Ammon's horn (tissue), 1 donor: ENCODE results near the gene EDRF1.

Experiments used
- DNase-seq: peaks from one replicate; pipeline ENCODE4 v3.0.0-alpha.2; 2016; ENCODE audit warnings: low spot score

EDRF1 gene

GRCh38 chr10:125762692-125763648 lies 43.5 kb downstream of the EDRF1 start:
- DNase-seq: no peak

- no peak for DNase-seq
Measured at GRCh38 chr10:125765835-125766234, 46.3 kb downstream of the EDRF1 start.

GRCh38 chr10:125766511-125766910 lies 47.0 kb downstream of the EDRF1 start:
- DNase-seq: no peak

- peak; percentile 54 for DNase-seq
Measured at GRCh38 chr10:125768219-125768855, 48.8 kb downstream of the EDRF1 start.

- no peak for DNase-seq
Measured at GRCh38 chr10:125769175-125769574, 49.7 kb downstream of the EDRF1 start.

- DNase-seq: no peak
Measured at GRCh38 chr10:125770844-125771243, 51.3 kb downstream of the EDRF1 start.

GRCh38 chr10:125772112-125772863 lies 52.8 kb downstream of the EDRF1 start:
- DNase-seq: no peak

GRCh38 chr10:125772864-125773180 lies 53.3 kb downstream of the EDRF1 start:
- no peak for DNase-seq

- DNase-seq: no peak
Measured at GRCh38 chr10:125773687-125774543, 54.4 kb downstream of the EDRF1 start.

GRCh38 chr10:125774581-125775191 lies 55.2 kb downstream of the EDRF1 start:
- no peak for DNase-seq

- DNase-seq: no peak
Measured at GRCh38 chr10:125775491-125776106, 56.1 kb downstream of the EDRF1 start, which contains the start of gene MMP21. MMP21 (minus strand) TSS chr10:125775821; CDS start chr10:125775821, 0 bp downstream.

GRCh38 chr10:125777806-125778205 lies 58.3 kb downstream of the EDRF1 start:
- DNase-seq: no peak

GRCh38 chr10:125778556-125778955 lies 59.0 kb downstream of the EDRF1 start:
- DNase-seq: no peak

- no peak for DNase-seq
Measured at GRCh38 chr10:125779403-125780327, 60.2 kb downstream of the EDRF1 start.

GRCh38 chr10:125781374-125781773 lies 61.9 kb downstream of the EDRF1 start:
- DNase-seq: no peak

GRCh38 chr10:125782054-125782453 lies 62.5 kb downstream of the EDRF1 start:
- DNase-seq: no peak

- peak; percentile 30 for DNase-seq
Measured at GRCh38 chr10:125782616-125783015, 63.1 kb downstream of the EDRF1 start.

GRCh38 chr10:125783408-125783807 lies 63.9 kb downstream of the EDRF1 start:
- no peak for DNase-seq

GRCh38 chr10:125783957-125784356 lies 64.4 kb downstream of the EDRF1 start:
- no peak for DNase-seq

- no peak for DNase-seq
Measured at GRCh38 chr10:125785791-125786190, 66.3 kb downstream of the EDRF1 start.
